GM21526 (cell line): ENCODE results near the gene GOLGA8Q.
"Not testable (repeated sequence)": the region's sequence is repeated elsewhere in the genome, so short reads cannot be mapped to it uniquely, and the experiment has no call there.

Experiments
- ATAC-seq: cut with Tn5 transposase; IDR thresholded peaks from one replicate; pipeline ENCODE4 v1.9.1; 2021; ENCODE audit warnings: moderate library complexity; ENCODE audit not compliant: unreplicated experiment, low FRiP score

The GOLGA8Q gene

DNA sequence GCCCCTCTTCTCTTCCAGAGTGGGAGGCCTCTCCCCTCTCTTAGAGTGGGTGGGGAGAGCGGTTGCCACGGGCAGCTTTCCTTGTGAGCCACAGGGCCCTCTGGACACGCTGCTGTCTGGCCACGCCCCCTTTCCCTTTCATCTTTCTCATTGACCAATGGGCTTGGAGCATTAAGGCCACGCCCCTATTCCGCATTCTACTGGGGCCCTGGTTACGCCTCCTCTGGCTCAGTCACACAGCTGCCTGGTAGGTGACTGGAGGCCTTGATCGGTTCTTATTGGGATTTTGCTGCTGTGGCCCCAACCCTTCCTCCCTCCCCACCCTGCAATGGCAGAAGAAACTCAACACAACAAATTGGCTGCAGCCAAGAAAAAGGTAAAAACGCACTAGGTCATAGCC lies at the start of gene GOLGA8Q:
GOLGA8Q (plus strand) TSS at position 301 of the 400 bp plus-strand sequence; CDS start at position 329, 28 bp downstream.
- not testable (repeated sequence) for ATAC-seq

DNA sequence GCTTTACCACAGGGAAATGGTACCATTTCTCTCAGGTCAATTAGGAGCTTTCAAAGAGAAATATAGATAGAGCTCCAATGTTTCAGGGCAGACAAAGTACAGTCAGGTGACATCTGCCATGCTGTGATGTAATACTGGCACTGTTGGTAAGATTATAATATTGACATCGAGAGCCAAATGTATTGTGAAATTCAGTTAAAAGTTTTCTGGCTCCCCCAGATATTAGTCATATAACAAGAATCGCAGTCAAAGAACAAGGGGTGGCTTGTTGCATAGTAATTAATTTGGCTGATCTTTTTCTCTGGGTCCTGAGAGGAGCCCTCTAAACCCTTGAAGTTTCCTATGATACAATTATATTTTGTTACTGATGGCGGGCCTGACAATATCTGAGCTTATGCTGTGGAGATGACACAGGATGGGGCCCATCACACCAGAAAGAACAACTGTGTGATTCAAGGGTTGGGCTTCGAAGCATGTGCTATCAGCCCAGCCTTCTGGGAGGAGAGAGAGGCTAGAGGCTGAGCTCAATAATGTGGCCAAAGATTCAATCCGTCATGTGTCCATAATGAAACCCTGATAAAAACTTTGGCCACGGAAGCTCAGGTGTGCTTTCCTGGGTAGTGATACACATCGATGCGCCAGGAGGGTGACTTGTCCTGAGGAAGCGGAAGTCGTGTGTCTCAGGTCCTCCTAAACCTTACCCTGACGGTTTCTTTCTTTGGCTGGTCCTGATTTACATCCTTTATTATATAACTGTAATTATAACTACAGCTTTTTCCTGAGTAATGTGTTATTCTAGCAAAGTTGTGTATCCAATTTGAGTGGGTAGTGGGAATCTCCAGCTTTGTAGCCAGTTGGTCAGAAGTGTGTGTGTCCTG lies 48.7 kb upstream of the GOLGA8Q start:
- not testable (repeated sequence) for ATAC-seq

- ATAC-seq: not testable (repeated sequence)
Measured at GRCh38 chr15:30504162-30504843, 47.5 kb upstream of the GOLGA8Q start.

- ATAC-seq: not testable (repeated sequence)
Measured at GRCh38 chr15:30514545-30514944, 37.3 kb upstream of the GOLGA8Q start.

DNA sequence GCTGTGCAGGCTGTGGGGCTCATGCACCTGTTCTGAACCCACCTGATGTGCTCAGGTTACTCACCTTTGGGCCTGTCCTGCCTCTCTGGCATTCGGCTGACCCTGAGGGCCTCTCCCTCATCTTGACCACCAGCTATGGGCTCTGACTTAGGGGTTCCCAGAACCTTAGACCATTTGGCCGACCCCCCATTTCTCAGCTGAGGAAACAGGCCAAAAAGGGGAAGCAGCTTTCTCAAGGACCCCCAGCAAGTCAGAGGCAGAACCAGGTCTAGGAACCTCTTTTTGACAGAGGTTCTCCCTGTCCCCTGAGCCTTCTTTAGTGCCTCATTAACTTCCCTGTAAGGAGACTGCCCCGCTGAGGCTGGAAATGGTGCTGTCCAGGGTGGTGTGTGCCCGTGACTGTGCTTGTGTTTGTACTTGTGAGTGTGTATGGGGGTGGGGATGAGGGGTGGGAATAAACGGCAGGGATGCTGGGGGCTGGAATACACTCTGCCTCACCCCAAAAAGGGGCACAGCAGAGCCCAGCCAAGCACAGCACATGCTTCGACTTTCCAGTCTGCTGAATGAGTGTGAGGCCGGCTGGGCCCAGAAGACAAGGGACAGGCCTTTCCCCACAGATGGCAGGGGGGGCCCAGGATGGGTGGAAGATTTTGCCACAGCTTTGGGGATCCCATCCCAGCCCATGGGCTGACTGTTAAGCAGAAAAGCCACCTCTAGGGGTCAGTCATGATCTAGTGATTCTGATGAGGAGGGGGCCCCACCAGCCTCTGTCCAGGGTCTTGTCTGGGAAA lies 28.2 kb upstream of the GOLGA8Q start:
- not testable (repeated sequence) for ATAC-seq

- ATAC-seq: not testable (repeated sequence)
Measured at GRCh38 chr15:30525912-30526311, 25.9 kb upstream of the GOLGA8Q start.

DNA sequence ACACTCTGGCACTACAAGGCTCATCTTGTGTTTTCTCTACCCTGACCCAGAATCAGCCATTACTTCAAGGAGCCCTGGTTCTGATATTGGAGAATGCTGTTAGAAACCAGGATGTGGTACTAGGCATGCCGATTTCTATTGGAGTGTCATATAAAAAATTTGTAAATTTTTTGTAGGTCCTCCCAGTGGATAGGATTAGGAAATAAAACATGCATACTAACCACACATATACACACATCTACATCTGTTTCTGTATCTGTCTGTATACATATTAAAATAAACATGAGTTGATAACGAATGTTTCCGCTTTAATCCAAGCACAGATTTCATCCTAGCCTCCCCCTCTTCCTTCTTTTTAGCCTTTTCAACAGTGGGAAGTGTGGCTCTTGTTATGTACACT lies 22.8 kb upstream of the GOLGA8Q start:
- not testable (repeated sequence) for ATAC-seq

DNA sequence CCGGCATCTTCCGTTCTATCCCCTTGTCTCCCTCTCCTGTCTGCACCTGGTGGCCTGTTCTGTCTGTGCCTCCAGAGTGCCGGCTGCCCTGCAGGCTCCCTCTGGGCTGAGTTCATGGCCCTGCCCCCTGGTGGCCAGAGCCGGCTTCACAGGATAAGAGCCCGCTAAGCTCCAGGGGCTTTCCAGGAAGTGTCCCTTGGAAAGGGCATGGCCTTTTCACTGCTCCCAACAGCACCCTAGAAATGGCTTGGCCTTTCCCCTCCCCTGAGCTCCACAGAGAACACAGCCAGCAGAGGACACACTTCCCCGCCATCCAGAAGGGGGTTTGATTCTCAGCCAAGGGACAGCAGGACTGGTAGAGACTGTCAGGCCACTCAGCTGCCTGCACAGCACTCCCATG lies 15.1 kb downstream of the GOLGA8Q start:
- ATAC-seq: not testable (repeated sequence)

- ATAC-seq: not testable (repeated sequence)
Measured at GRCh38 chr15:30573012-30573491, 21.2 kb downstream of the GOLGA8Q start.

GRCh38 chr15:30579394-30579970 lies 27.6 kb downstream of the GOLGA8Q start:
- not testable (repeated sequence) for ATAC-seq

- not testable (repeated sequence) for ATAC-seq
Measured at GRCh38 chr15:30580716-30581115, 28.9 kb downstream of the GOLGA8Q start.

DNA sequence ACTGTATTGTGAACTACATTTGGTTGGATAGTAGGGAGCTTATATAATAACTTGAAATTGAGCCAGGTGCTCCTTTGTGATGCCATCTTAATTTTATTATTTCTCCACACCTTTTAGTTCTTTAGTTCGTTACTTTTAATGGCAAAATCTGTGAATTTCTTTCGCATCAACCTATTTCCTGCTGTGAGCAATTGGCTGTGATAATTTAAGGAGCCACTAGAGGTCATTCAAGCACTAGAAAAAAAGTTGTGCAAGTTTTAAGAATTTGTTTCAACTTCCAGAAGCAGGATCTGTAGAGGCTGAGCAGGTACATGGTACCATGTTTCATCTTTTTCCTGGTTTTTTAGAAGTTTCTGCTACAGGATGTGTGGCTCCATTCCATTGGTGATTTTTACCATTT lies 47.1 kb downstream of the GOLGA8Q start:
- ATAC-seq: not testable (repeated sequence)

DNA sequence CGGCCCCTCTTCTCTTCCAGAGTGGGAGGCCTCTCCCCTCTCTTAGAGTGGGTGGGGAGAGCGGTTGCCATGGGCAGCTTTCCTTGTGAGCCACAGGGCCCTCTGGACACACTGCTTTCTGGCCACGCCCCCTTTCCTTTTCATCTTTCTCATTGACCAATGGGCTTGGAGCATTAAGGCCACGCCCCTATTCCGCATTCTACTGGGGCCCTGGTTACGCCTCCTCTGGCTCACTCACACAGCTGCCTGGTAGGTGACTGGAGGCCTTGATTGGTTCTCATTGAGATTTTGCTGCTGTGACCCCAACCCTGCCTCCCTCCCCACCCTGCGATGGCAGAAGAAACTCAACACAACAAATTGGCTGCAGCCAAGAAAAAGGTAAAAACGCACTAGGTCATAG lies 51.9 kb downstream of the GOLGA8Q start, which contains the start of gene GOLGA8H:
GOLGA8H (plus strand) TSS at position 233 of the 400 bp plus-strand sequence; CDS start at position 331, 98 bp downstream.
- ATAC-seq: not testable (repeated sequence)
